NOMO-1 (cell line): ENCODE data around the gene SCRG1.

ENCODE experiments used
- DNase-seq, 2 experiments: peaks; one replicate each; lab custom pipeline; 2025; ENCODE audit not compliant: unreplicated experiment in 2 of 2; lab: John Stamatoyannopoulos, UW

The SCRG1 gene

DNA sequence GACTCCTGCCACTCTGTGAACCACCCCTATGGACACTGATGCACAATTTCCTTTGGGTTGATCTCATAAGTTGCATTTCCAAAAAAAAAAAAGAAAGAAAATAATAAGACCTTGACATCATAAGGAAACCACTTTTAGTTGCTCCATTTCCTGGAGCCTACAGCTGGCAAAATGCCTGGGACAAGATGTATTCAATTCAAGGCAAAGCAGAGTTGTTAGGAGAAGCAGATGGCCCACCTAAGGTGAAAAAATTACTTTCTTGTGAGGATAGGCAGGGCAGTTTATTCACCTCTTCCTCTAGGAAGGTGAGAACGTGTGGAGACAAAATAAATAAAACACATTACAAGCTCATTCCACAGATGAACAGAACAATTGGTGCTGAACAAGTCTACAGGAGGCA is 14.1 kb upstream of the SCRG1 start:
- DNase-seq, result no peak

DNA sequence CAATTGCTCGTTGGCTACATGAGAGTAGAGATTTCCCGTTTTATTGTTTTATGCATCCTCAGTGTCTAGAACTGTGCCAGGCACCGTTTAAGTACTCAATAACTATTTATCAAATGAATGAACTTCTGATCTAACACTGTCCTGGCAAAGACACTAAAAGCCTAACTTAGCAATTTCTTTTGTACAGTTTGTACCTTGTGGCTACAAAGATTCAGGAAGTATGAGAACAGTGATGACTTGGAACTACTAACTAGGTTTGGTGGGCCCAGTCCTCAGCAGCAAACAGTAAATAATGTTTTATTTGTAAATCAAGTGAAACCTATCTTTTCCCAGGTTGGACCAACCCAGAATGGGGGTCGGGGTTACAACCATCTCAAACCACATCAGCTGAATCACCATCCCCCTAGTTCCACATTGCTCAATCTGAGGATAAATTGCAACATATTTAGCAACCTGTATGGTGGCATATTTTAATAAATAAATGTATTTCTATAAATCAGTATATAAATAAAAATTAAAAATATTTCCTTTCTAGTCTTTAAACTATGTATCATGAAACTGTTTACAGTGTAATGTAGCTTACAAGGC is 12.3 kb upstream of the SCRG1 start:
- peak; percentile 27 to 40 for DNase-seq

DNA sequence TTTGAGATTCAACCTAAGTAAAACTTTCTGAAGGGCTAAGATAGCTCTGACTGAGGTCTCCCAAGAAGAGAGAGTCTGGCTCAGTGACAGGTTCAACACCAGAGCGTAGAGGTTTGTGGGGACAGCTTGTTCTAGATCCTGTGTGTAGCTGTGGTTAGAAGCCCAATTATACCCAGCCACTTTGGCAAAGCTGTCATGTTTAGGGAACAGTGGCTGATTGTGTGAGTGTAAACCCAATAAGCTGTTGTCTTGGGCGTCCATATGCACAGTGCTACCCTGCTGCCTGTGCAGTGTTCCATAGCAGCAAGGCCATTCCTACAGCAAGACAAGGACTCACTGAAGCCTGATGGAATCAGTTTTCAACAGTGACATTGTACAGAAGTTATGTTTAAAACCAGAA is 11.2 kb upstream of the SCRG1 start:
- DNase-seq, result no peak

DNA sequence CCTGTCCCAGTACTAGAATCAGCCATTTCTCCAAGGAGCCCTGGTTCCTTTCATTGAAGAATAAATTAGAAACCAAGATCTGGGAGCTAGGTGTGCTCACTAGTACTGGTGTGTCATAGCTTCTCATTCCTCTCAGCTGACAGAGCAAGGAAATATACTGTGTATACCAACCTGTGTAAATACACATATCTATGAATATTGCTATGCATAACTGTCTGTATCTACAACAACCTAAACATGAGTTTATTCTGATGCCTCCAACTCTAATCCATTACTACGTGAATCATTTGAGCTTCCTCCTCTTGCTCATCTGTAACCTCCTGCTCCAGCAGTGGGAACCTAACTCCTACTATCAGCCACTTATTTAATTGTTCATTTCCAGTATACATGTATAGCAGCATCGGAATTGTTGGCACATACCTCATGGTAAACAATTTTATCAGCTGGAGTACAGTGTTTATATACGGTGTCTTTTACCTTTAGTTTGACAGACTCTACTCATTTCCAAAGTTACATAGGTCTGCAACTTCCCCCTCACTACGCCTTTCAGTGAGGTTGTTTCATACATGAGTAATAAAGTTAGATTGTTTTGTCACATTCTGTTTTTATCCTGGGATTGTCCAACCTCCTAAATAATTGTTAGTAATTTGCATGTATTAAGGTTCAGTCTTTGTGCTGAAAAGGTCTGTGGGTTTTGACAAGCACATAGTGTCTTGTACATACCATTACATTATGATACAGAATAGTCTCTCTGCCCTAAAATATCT is 7.1 kb upstream of the SCRG1 start:
- DNase-seq, result no peak

DNA sequence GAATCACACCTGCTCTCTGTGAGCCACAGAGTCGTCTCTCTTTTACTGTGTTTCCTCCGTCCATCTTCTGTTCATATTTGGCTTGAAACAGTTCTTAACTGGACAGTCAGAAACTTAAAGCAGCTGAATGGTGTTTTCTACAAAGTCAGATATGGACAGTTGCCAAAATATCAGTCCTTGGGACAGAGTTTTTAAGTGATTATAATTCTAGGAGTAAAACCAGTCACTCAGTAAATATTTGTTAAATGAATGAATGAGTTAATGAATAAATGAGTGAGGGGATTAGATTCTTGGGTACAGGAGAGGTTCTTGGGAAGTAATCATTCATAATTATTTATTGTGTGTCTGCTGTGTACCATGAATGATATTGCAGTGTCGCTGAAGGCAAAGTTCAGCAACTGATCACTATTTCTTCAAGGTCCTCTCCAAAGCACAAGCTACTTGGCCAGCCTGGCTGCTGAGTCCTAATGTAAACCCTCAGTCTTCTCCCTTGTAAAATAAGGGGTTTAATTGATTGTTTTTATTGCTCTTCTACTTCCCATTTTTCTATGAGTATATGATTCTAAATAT is 5.5 kb upstream of the SCRG1 start:
- DNase-seq, result no peak

DNA sequence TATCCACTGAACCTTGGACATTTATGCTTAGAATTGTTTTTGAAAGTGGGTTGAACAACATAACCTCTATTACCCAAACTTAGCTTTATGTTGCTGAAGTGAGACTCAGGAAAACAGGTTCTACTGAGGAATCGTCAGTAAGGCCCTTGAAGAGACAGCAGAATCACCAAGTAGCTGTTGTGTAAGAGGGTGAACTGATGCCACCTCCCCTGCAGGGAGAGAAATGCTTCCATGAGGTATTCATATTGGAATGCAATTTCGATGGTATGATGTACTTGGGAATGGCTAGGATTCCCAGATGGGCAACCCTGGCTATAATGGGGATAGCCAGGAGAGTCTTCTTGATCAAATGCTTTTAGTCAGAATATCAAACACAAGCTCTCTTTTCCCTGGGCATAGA is 4.1 kb upstream of the SCRG1 start:
- no peak for DNase-seq

DNA sequence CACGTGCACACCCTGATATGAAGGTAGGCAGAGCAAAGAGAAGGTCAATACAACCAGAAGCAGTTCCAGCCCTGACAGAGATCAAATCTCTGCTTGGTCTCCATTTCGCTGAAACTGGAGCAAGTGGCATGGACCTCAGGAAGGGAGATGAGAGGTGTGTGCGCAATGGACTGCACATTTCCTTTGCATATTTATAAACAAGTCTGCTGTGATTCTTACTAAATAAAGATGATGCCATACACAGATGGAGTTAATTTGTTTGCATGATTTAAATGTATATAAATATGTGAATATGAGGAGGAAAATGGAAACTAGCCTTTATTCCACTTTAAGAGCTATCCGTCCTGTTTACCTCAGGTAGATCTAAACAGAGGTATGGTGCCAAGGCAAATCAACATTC is 2.1 kb upstream of the SCRG1 start:
- DNase-seq, result no peak

DNA sequence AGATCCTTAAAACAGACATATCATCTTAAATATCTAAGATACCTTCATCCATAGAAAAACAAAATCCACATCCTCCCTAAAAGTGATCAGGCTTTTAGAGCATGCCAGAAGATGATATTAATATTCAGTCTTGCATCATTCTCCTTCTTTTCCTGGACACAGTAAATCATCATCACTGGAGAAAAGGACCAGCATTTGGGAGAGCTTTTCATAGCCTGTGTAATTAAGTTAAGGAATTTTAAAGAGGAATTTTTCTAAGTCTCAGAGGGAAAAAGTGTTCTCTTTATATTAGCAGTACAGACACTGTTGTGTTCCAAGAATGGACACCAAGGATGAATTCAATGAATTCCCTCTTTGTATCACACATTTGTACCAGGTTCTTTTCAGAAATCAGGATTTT is 696 bp downstream of the SCRG1 start:
- no peak for DNase-seq

DNA sequence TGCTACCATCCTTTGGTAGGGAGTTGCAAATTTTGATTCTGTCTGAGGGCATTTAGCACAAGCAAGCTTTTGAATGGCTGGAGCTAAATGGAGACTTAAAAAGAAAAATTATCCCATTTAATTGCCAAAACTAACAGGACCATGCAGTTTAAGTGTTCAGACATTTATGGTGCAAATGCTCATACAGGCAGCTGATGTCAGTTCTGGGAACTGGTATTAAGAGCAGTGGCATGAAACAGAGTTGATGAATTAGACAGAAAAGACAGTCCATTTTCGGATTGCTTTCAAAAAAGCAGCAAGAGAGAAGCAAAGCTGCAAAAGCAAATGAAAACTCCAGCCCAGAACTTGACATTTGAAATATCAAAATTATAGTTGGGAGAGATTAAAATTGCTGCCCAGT is 1.3 kb downstream of the SCRG1 start:
- DNase-seq, result no peak

DNA sequence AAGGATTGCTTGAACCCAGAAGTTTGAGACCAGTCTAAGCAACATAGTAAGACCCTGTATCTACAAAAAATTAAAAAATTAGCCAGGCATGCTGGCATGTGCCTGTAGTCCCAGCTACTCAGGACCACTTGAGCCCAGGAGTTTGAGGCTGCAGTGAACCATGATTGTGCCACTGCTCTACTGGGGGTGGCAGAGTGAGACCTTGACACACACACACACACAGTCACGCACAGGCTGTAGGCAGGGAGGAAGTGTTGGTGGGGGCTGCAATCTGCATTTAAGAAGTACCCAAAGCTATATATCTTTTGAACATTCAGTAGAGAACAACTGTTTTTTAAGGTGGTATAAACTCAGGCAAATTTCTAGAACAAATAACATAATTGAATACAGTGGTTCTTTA is 7.2 kb downstream of the SCRG1 start:
- no peak for DNase-seq

DNA sequence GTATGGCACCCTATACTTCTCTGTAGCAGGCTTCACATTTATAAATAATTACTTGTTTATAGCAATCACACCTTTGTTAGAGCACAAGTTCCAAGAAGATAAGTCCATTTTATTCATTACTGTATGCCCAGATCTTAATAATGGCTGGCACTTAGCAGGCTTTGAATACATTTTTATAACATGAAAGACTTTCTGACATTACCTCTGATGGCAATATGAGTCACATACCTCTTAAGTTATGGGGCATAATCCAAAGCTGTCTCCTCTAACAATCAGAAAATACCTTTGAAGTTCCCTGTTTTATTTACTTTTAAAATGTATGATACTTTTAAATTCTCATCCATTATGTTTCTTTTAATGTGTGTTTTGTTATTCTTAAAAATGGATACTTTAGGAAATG is 12.2 kb downstream of the SCRG1 start:
- no peak for DNase-seq

DNA sequence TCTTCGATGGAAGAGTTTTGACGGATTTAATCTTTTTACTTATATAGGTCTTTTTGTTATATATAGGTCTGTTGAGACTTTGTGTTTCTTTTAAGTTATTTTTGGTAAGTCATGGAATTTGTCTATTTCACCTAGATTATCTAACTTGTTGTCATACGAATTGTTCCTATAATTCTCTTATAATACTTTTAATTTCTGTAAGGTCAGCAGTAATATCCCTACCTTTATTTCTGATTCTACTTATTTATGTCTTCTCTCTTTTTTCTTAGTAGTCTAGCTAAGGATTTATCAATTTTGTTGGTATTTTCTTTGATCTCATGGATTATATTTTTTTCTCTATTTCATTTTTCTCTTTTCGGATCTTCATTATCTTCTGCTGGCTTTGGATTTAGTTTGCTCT is 16.6 kb downstream of the SCRG1 start:
- DNase-seq, result no peak

DNA sequence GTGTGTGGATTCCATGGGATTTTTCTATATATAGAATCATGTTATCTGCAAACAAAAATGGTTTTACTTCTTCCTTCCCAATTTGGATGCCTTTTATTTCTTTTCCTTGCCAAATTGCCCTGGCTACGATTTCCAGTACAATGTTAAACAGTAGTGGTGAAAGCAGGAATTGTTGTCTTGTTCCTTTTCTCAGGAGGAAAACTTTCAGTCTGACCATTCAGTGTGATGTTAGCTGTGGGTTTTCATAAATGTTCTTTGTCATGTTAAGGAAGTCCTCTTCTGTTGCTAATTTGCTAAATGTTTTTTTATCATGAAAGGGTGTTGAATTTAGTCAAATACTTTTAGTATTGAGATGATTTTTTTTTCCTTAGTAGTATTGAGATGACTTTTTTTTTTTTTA is 17.3 kb downstream of the SCRG1 start:
- no peak for DNase-seq

DNA sequence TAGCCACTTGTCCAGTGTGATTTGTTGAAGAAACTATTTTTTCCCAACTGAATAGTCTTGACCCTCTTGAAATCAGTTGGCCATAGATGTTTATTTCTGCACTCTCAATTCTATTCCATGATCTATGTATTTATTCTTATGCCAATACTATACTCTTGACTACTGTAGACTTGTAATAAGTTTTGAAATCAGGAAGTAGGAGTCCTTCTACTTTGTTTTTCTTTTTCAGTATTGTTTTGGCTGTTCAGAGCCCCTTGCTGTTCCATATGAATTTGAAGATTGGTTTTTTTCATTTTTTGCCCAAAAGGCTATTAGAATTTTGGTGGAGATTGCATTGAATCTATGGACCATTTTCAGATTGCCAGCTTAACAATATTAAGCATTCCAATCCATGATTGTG is 17.9 kb downstream of the SCRG1 start:
- DNase-seq, result peak in 1 of 2 experiments; percentile 2

DNA sequence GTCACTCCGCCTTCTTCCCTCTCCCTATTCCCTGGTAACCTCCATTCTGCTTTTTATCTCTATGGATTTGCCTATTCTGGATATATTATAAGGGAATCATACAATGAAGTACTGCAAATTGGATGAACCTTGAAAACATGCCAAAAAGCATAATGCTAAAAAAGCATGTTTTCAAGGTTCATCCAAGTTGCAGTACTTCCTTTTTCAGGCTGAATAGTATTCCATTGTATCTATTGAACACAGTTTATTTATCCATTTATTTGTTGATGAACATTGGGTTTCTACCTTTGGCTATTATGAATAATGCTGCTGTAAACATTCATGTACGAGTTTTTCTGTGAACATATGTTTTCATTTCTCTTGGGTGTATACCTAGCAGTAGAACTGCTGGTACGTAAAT is 19.0 kb downstream of the SCRG1 start:
- DNase-seq, result no peak

DNA sequence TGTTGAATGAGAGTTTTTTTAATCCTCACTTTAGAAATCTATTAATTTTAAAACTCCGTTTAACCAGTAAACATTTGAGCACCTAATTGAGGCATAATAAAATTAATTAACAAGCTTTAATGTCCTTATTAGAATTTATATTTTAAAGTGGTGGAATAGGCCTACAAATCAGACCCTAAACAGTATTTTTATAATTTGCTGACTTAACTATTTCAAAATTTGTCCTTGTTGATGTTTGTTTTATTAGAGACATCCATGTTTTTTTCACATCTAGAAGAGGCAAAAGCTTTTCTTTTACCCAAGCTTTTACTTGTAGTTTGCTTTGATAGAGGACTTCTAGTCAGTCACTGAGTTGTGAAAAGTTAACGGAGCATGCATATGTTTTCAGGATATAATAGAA is 24.3 kb downstream of the SCRG1 start:
- no peak for DNase-seq

DNA sequence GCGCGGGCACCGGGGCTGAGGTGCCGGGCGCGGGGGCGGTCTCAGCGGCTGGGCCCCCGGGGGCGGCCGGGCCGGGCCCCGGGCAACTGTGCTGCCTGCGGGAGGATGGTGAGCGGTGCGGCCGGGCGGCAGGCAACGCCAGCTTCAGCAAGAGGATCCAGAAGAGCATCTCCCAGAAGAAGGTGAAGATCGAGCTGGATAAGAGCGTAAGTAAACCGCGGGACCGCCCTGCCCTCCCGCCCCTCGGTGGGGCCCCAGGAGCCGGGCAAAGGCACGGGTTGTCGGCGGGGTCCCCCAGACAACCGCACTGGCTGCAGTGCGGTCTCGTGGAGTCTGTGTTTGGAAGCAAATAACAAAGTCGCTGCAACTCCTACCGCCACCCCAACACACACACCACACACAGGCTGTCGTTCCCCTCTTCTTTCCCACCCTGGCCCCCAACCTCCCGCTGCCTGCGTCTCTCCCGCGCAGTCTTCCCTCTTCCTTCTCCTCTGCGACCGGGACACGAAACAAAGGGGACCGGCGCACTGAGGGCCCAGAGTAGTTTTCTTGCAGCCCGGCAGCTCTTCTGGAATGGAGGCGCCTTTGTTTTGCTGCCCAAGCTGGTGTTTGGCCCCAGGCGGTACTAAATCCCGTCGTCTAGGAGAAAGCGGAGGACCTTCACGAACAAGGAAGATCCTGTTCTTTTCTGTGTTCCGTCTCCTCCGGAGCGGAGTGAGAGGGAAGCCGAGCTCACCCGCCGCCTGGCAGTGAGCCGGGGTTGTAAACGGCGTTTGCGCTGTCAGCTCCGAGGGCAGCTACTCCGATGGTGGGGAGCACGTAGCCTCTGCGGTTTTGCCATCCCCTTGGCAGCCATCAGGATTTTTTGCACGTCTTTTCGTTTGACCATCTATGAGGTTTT is 27.4 kb downstream of the SCRG1 start:
- peak; percentile 40 to 43 for DNase-seq

DNA sequence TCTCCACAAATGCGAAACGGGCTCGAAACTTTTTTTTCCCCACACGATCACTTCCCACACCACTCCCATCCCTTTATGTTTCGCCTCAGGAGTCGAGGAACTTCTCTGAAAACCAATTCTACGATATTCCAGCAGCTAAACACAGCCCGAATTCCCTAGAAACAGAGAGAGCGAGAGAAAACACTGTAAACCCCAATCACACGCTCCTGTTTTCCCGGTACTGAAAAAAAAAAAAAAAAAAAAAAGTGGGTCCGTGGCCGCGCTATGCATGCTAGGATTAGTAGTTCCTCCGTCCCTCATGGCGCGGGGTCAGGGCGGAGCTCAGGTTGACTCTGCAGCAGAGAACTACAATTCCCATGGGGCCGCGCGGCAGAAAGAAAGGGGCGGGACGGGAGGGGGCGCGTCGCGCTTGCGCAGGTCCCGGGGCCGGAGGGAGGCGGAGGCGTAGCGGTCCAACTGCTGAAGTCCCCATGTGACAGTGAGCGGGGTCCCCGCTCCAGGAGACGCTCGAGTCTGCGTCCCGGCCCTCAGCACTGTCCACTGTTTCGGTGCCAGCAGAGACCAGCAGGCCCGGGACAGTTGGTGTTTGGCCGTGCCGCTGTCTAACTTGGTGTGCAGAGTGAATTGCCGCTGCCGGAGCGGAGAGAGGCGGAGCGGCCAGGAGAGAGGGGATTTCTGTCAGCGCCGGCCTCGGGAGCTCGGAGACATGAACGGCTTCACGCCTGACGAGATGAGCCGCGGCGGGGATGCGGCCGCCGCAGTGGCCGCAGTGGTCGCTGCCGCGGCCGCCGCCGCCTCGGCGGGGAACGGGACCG is 28.2 kb downstream of the SCRG1 start, which contains the start of gene SAP30:
TSS of gene SAP30 (plus strand) at position 478 of the 815 bp plus-strand sequence. CDS start at position 707, 229 bp downstream.
- peak; percentile 95 to 97 for DNase-seq

DNA sequence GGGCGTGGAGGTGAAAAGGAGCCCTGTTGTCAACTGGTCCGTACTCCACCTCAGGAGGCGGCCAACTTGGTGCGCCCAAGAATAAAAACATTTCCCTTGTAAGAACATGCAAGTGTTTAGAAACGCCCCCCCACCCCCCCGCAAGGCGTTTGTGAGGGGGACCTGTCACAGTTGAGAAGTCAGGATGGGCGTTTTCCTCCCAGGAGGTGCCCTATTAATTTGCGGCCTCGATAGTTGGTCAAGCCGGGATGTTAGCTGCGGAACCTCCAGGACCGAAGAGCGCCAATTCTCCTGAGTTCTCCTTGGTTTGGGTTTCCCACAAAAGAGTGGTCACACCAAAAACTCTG is 28.8 kb downstream of the SCRG1 start:
- DNase-seq, result peak; percentile 49 to 57

DNA sequence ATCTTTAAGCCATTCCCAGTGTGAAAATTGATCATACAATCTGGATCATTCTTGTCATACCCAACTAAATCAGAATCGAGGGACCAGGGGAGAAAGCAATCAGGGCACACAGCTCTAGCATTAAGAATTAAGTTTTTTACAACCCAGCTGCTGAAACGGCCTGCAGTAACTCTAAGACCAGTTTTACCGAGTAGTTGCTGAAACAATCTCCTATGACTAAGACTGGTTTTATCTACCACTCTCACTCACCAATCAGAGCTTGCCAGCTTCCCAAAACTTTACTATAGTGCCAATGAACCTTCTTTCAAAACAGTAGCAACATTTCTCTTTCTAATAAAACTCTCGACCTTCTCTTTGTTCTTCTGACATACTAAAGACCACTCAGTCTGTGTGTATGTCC is 31.0 kb downstream of the SCRG1 start:
- DNase-seq, result peak in 1 of 2 experiments; percentile 32
